Nucleus accumbens (tissue), 56 donors: ENCODE results near the gene PEG3.

Source experiments
- DNase-seq, 56 donors: peaks; one replicate each; lab custom pipeline; 2025; lab: John Stamatoyannopoulos, UW

Gene PEG3

GRCh38 chr19:56839652-56840450, 675 bp downstream of the PEG3 start:
- peak in 55 of 56 donors; percentile 62 to 100 (median 99) for DNase-seq

DNA sequence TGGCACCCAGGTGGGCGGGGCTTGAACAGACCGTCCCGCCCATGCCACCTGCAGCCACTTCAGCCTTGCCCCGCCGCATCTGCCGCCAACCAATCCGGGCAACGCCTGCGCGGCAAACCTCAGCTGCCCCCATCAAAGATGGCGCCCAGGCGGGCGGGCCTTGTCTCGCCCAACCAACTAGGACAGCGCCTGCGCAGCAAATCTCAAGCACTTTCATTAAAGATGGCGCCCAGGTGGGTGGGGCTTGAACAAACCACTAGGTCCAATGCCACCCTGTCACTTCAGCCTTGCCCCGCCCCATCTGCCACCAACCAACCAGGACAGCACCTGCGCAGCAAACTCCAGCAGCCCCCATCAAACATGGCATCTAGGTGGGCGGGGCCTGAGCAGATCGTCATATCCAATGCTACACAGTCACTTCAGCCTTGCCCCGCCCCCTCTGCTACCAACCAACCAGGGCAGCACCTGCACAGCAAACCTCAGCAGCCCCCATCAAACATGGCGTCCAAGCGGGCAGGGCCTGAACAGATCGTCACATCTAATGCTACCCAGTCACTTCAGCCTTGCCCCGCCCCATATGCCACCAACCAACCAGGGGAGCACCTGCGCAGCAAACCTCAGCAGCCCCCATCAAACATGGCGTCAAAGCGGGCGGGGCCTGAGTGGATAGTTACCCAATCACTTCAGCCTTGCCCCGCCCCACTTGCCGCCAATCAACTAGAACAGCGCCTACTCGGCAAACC, 1.4 kb downstream of the PEG3 start:
- peak; percentile 62 to 100 (median 99) for DNase-seq

- peak in 55 of 56 donors; percentile 34 to 92 (median 82) for DNase-seq
These were observed 2.3 kb downstream of the PEG3 start for GRCh38 chr19:56838024-56838908.

DNA sequence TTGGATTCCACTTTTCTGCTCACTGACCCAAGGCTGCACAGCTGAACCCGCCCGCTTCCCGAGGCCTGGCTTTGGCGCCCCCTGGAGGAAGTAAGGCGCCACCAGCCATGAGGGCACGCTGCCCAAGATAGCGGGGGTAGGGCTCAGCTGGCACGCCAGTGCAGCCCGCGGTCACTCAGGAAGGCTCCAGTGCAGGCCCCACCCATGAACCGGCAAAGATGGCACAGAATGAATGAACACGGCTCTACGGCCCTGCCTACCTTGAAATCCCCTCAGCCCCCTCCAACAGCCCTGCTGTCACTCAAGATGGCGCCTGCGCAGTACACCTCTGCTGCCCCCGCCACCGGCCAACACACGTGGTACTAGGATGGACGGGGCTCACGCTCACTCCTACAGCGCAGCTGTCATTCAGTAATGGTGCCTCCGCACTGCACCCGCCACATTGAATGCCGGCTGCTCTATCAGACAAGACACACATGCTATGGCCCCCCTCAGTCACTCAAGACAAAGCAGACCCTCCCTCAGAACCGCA, 3.0 kb downstream of the PEG3 start:
- peak in 55 of 56 donors; percentile 34 to 92 (median 80) for DNase-seq

DNA sequence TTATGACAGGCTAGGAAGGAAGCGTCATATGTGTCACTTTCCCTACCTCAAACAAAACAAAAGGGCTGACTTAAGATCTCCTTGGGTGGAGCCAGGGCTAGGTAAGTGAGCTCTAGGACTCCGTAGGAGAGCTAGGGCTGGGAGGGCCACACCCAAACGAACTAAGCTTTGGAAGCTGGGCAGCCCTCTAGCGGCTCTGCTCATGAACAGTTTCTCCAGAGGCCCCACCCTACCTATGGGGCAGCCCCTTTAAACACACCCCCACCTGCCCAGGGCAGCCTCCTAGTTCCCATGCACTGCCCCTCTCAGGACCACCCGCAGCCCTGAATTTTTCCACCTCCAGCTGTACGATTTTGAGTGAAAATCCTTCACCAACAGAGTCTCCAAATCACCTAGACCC, 3.5 kb downstream of the PEG3 start:
- peak in 10 of 56 donors; percentile 3 to 41 (median 16) for DNase-seq

DNA sequence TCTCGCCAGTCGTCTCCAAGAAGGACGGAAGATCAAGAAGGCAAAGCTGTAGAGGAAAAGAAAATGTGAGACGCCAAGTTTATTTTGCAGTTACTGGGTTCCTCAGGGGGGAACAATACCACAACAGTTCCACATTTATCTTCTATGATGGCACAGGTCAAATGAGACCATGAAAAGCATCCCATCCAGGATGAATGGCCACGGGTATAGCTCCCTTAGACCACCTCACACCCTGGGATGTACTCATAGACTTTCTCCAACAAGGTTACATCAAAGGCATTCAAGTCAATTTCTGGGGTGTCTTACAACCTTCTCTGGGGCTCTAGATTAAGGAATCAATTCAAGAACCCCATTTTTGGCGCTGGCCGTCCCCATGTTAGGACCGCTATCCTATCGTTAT, 4.5 kb downstream of the PEG3 start:
- no peak for DNase-seq

DNA sequence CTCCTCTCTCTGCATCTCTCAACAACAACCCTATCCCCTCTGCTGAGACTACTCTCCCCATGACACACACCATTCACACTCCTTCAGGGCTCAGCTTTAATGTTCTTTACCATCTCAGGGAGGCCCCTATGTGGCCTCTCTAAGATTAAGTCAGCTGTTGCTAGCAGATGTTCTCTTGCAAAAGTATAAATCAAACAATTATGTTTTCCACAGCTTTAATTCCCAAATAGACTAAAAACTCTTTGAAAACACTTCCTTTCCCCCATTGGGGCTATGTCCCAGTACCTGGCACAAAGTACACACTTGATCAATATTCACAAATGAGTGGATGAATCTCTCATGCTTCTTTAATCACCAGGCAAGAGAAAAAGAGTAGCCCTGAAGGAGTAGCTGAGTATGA, 5.1 kb downstream of the PEG3 start:
- no peak for DNase-seq

- no peak for DNase-seq
These were observed 5.8 kb downstream of the PEG3 start for GRCh38 chr19:56834564-56835375.

DNA sequence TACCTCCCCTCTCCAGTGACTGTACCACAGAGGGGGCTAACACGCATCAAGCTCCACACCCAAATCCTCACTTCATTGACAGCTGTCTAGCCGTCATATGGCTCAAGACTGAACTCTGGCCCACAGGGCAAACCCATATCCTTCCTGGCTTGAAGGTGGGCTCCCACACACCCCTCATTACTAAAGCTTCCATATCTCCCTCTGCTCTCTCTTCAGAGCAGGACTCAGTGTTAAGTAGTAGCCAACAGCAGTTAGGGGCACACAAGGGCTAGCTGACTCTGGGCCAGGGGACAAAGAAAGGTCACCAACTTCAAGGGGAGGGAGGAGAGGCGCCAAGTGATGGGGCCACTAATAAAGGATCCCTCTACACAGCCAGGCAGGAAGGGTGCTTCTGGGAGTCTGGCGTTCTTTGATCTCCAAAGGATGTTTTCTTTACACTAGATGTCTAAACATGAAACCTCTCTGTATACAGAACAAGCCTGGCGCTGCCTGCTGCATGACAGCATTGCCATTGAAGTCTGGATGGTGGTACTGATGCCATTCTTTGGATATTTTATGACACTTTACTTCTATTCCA, 8.1 kb downstream of the PEG3 start:
- no peak for DNase-seq

- no peak for DNase-seq
These were observed 9.3 kb downstream of the PEG3 start for GRCh38 chr19:56831255-56831654.

DNA sequence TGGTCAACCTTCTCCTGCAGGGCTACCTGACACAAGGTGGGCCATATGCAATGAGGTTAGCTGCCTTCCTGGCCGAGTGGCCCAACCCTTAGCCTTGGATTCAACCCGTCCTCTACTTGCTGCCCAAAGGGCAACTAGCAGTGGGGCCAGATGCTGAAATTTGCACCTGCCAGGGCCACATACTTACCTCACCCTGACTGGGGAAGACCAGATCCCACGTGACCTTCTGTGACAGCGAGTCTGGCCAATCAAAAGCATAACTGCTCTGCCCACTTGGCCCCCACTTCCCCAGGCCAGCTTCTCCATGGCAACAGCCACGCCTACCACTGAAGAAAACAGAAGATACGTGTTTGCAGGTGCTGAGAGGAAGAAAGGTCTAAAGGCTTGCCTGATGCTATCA, 10.9 kb downstream of the PEG3 start:
- no peak for DNase-seq

- DNase-seq: no peak
These were observed 12.8 kb downstream of the PEG3 start for GRCh38 chr19:56827708-56828107.

DNA sequence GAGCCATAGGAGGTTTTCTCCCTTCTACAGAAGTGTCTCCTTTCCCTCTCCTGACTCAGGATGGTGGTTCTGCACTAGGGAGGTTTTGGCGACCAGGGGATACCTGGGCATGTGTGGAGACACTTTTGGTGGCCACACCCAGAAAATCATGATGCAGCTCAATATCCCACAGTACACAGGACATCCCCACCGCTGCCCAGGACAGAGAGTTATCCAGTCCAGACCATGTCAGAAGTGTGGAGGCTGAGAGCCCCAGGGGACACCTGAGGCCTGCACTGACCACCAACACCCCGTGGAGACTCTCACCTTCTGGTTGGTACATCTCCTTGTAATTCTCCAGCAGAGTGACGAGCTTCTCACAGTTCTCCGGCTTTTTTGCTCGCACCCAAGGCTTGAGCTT, 16.6 kb downstream of the PEG3 start:
- DNase-seq: no peak

- no peak for DNase-seq
These were observed 17.1 kb downstream of the PEG3 start for GRCh38 chr19:56823417-56823816.

GRCh38 chr19:56822755-56823154, 17.8 kb downstream of the PEG3 start:
- no peak for DNase-seq

DNA sequence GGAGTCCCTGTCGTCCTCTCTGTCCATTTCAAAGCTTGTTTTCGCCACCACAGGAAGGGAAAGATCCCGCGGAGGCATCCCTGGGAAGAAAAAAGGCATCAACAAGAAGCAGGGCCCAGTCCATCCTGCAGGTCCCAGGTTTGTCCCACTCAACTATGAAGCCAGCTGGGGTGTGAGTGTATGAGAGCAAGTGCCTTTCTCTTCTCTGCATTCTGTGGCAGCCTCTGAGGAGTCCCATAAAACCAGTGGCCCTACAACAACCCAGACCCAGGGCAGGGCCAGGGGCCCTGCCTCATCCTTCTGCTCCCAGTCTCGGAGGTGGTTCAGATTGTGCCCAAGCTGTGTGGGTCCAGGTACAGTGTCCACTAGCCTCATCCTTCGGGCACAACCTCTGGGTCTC, 18.9 kb downstream of the PEG3 start:
- DNase-seq: no peak

GRCh38 chr19:56821209-56821608, 19.3 kb downstream of the PEG3 start:
- no peak for DNase-seq

DNA sequence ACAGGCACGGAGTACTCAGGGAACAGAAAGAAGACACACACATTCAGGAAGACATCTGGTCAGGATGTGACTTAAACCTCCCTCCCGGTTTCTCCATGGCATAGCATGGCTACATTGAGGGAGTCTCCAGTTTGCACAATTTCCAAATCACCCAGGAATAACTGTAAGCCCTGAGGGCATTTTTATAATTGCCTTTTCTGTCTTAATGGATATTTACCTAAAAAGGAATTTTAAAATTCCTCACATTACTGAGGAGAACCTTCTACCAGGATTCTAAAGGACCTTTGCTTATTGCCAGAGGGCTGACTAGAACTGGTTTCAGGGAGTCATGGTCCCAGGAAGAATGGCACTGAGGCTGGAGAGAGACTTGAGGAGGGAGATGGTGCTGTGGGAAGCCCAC, 21.4 kb downstream of the PEG3 start:
- DNase-seq: no peak

- no peak for DNase-seq
These were observed 25.9 kb downstream of the PEG3 start for GRCh38 chr19:56814656-56815055.
